Endodermal cell (in vitro differentiated cells): ENCODE measurements around the gene NDUFA6. TPM values are rescaled to one million over a fixed set of nuclear protein-coding genes. Genes with fewer than 3 reads are reported as not detected.

Experiments used
- DNase-seq: peaks from one replicate; pipeline ENCODE4 v3.0.0-alpha.2; 2017
- H3K27ac ChIP-seq: 2 replicates; pipeline ENCODE4 v1.5.1; 2013; ENCODE audit warnings: mild to moderate bottlenecking, low read depth, low read length, moderate library complexity
- H3K27me3 ChIP-seq: 2 replicates; pipeline ENCODE4 v1.6.1; 2013; ENCODE audit warnings: mild to moderate bottlenecking, low read length, moderate library complexity; ENCODE audit not compliant: insufficient read depth, control insufficient read depth, poor library complexity, severe bottlenecking
- H3K36me3 ChIP-seq: 2 replicates; pipeline ENCODE4 v1.7.0; 2013; ENCODE audit warnings: mild to moderate bottlenecking, low read length, moderate library complexity; ENCODE audit not compliant: control insufficient read depth, insufficient read depth
- H3K4me1 ChIP-seq: one replicate; pipeline ENCODE4 v1.7.0; 2013; ENCODE audit warnings: low read length; ENCODE audit not compliant: control insufficient read depth, insufficient read depth
- H3K4me3 ChIP-seq: 2 replicates; pipeline ENCODE4 v1.5.1; 2013; ENCODE audit warnings: mild to moderate bottlenecking, low read length, moderate library complexity
- H3K9ac ChIP-seq: 2 replicates; pipeline ENCODE4 v1.6.1; 2013; ENCODE audit warnings: mild to moderate bottlenecking, low read length, moderate library complexity; ENCODE audit not compliant: poor library complexity, severe bottlenecking; ENCODE audit errors: extremely low read depth
- H3K9me3 ChIP-seq: 2 replicates; pipeline ENCODE4 v1.6.1; 2013; ENCODE audit warnings: mild to moderate bottlenecking, low read length, moderate library complexity; ENCODE audit not compliant: control insufficient read depth
- H3K27ac Mint-ChIP-seq: 2 replicates; pipeline ENCODE4 v1.8.0; 2020; ENCODE audit warnings: mixed read lengths
- H3K27me3 Mint-ChIP-seq: 2 replicates; pipeline ENCODE4 v1.8.0; 2021; ENCODE audit warnings: mild to moderate bottlenecking, mixed read lengths; ENCODE audit not compliant: insufficient read depth
- H3K36me3 Mint-ChIP-seq: 2 replicates; pipeline ENCODE4 v1.8.0; 2020; ENCODE audit warnings: low read depth, mixed read lengths
- H3K4me1 Mint-ChIP-seq: 2 replicates; pipeline ENCODE4 v1.8.0; 2020; ENCODE audit warnings: mixed read lengths
- H3K4me3 Mint-ChIP-seq: 2 replicates; pipeline ENCODE4 v1.8.0; 2020; ENCODE audit warnings: mild to moderate bottlenecking, moderate library complexity, mixed read lengths
- H3K9me3 Mint-ChIP-seq: 2 replicates; pipeline ENCODE4 v1.8.0; 2020; ENCODE audit warnings: mild to moderate bottlenecking, mixed read lengths
- WGBS, 2 experiments: methylation state at CpG; one replicate each; pipeline versions ENCODE4 v1.1.5 to v1.1.7; 2013; ENCODE audit warnings: missing lambda C conversion rate in 2 of 2, mixed read lengths in 1 of 2; ENCODE audit not compliant: insufficient coverage in 1 of 2, insufficient read length in 1 of 2; 5-methylcytosine and 5-hydroxymethylcytosine counted together
- total RNA-seq, 2 donors: library from RNA; stranded (reverse); fragmentation: NEBNext Ultra II Directional in 1 of 2; extraction: Animal tissue kit (Norgen Biotek cat#: 25700) in 1 of 2; gene quantifications; 2 replicates in 1 of 2; 3 replicates in 1 of 2; pipeline ENCODE4 v1.2.1, GENCODE V29; 2021
- TF ChIP-seq, protein P1 (sequence below): fragments of 200-600 bp; sonication (generic); conservative IDR thresholded peaks from 2 replicates; pipeline ENCODE4 v1.5.0; 2021; ENCODE audit warnings: antibody characterized with exemption, mild to moderate bottlenecking

Gene NDUFA6
- total RNA-seq, 2 donors from 2014 or later: 83.4 to 103 TPM

DNA sequence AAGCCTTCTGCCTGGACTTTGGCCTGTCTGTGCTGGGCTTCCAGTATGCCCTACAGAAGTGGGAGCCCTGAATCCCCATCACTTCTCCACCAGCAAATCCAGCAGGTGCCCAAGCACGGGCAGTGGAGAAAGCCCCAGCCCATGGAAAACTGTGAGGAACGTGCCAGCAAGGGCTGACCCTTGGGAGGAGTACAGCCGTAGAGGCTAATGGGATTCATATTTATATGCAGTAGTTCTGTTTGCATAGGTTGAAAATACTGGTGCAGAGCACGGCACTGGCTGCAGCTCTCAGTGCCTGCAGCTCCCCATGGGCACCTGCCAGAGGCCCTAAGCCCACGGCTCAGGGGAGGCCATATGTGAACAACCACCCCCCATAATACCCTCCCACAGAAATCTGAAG lies 30.1 kb downstream of the NDUFA6 start:
- H3K27me3 ChIP-seq: no peaks in the 10 kb centered on the region
- H3K9ac ChIP-seq: no peak overlapping the region
- peaks cover 59% of the 10 kb centered on the region for H3K36me3 Mint-ChIP-seq
- H3K36me3 ChIP-seq: peaks cover 30% of the 10 kb centered on the region
- no peak overlapping the region for H3K27ac ChIP-seq
- peaks cover 31% of the 10 kb centered on the region for H3K9me3 Mint-ChIP-seq
- TF ChIP-seq, protein P1, sequence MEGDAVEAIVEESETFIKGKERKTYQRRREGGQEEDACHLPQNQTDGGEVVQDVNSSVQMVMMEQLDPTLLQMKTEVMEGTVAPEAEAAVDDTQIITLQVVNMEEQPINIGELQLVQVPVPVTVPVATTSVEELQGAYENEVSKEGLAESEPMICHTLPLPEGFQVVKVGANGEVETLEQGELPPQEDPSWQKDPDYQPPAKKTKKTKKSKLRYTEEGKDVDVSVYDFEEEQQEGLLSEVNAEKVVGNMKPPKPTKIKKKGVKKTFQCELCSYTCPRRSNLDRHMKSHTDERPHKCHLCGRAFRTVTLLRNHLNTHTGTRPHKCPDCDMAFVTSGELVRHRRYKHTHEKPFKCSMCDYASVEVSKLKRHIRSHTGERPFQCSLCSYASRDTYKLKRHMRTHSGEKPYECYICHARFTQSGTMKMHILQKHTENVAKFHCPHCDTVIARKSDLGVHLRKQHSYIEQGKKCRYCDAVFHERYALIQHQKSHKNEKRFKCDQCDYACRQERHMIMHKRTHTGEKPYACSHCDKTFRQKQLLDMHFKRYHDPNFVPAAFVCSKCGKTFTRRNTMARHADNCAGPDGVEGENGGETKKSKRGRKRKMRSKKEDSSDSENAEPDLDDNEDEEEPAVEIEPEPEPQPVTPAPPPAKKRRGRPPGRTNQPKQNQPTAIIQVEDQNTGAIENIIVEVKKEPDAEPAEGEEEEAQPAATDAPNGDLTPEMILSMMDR: no peak
- H3K4me1 Mint-ChIP-seq: peaks cover 6% of the 10 kb centered on the region
- H3K27ac Mint-ChIP-seq: no peak overlapping the region
- 95% methylated on average over 5 of the region's 5 CpGs; no CpG with 5 or more reads in 1 of the 2 experiments for WGBS, 2 experiments
- peaks cover 25% of the 10 kb centered on the region for H3K9me3 ChIP-seq
- no peak for DNase-seq
- no peaks in the 10 kb centered on the region for H3K27me3 Mint-ChIP-seq
- no peak overlapping the region for H3K4me3 Mint-ChIP-seq
- no peak overlapping the region for H3K4me3 ChIP-seq
- no peaks in the 10 kb centered on the region for H3K4me1 ChIP-seq

GRCh38 chr22:42056757-42057511 lies 33.6 kb downstream of the NDUFA6 start:
- Histone ChIP-seq H3K27me3 (no peaks in the 10 kb centered on the region), H3K36me3 (peaks cover 22% of the 10 kb centered on the region), H3K4me3 (no peak overlapping the region), H3K9me3 (peaks cover 25% of the 10 kb centered on the region), H3K4me1 (no peaks in the 10 kb centered on the region), H3K27ac (no peak overlapping the region), H3K9ac (no peak overlapping the region)
- H3K27me3 Mint-ChIP-seq: no peaks in the 10 kb centered on the region
- no peaks in the 10 kb centered on the region for H3K4me1 Mint-ChIP-seq
- peaks cover 37% of the 10 kb centered on the region for H3K36me3 Mint-ChIP-seq
- H3K9me3 Mint-ChIP-seq: peaks cover 31% of the 10 kb centered on the region
- 100% methylated on average over 1 of the region's 1 CpG; no CpG with 5 or more reads in 1 of the 2 experiments for WGBS, 2 experiments
- H3K4me3 Mint-ChIP-seq: no peak overlapping the region
- no peak overlapping the region for H3K27ac Mint-ChIP-seq
- TF ChIP-seq, protein P1: no peak
- no peak for DNase-seq

DNA sequence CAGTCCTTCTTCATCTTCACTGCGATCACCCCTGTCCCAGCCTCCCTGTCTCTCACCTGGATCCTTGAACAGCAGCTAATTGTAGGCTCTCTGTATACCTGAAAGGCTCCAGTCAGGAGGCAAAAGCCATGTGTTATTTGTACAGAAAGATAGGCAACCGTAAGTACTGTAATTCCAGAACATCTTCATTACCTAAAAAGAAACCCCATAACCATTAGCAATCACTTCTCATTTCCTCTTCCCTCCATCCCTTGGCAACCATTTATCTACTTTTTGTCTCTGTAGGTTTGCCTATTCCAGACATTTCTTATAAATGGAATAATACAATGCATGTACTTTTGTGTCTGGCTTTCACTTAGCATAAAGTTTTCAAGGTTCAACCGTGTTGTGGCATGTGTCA lies 37.8 kb downstream of the NDUFA6 start:
- Mint-ChIP-seq H3K9me3 (peaks cover 20% of the 10 kb centered on the region), H3K4me3 (no peak overlapping the region), H3K27me3 (no peaks in the 10 kb centered on the region), H3K36me3 (peaks cover 4% of the 10 kb centered on the region), H3K4me1 (no peaks in the 10 kb centered on the region), H3K27ac (no peak overlapping the region)
- 87 to 100% methylated on average over 1 to 3 of the region's 3 CpGs for WGBS, 2 experiments
- no peaks in the 10 kb centered on the region for H3K36me3 ChIP-seq
- H3K4me1 ChIP-seq: no peaks in the 10 kb centered on the region
- H3K27me3 ChIP-seq: no peaks in the 10 kb centered on the region
- TF ChIP-seq, protein P1: no peak
- no peak overlapping the region for H3K27ac ChIP-seq
- H3K4me3 ChIP-seq: no peak overlapping the region
- no peak overlapping the region for H3K9ac ChIP-seq
- peaks cover 13% of the 10 kb centered on the region for H3K9me3 ChIP-seq
- no peak for DNase-seq
